Muscle layer of duodenum (tissue), 2 donors: ENCODE measurements around the gene CYB5R3.
"Not testable (repeated sequence)": the region's sequence is repeated elsewhere in the genome, so short reads cannot be mapped to it uniquely, and the experiment has no call there.

Experiments
- H3K27ac ChIP-seq: one replicate; pipeline ENCODE4 v1.7.0; 2013; ENCODE audit warnings: mild to moderate bottlenecking, low read length
- H3K27me3 ChIP-seq: one replicate; pipeline ENCODE4 v1.7.0; 2013; ENCODE audit warnings: low read depth, mild to moderate bottlenecking, control low read depth, low read length
- H3K36me3 ChIP-seq, 2 donors: one replicate each; pipeline ENCODE4 v1.7.0; 2013; ENCODE audit warnings: low read length in 2 of 2, control low read depth in 1 of 2, mild to moderate bottlenecking in 1 of 2; ENCODE audit not compliant: insufficient read depth in 2 of 2, control insufficient read depth in 1 of 2
- H3K4me1 ChIP-seq, 2 donors: one replicate each; pipeline ENCODE4 v1.7.0; 2013; ENCODE audit warnings: low read length in 2 of 2, mild to moderate bottlenecking in 2 of 2, control low read depth in 1 of 2, moderate library complexity in 1 of 2; ENCODE audit not compliant: insufficient read depth in 2 of 2, control insufficient read depth in 1 of 2
- H3K4me3 ChIP-seq, 2 donors: one replicate each; pipeline ENCODE4 v1.7.0; 2013; ENCODE audit warnings: low read length in 2 of 2, low read depth in 1 of 2, mild to moderate bottlenecking in 1 of 2
- H3K9me3 ChIP-seq, 2 donors: one replicate each; pipeline ENCODE4 v1.7.0; 2013; ENCODE audit warnings: low read length in 2 of 2, control low read depth in 1 of 2, mild to moderate bottlenecking in 1 of 2; ENCODE audit not compliant: control insufficient read depth in 1 of 2
- donor health status: healthy.

The CYB5R3 gene

GRCh38 chr22:42673898-42674401 is 24.8 kb upstream of the CYB5R3 start:
- no peaks in the 10 kb centered on the region for H3K9me3 ChIP-seq
- H3K36me3 ChIP-seq = no peaks in the 10 kb centered on the region
- no peak overlapping the region for H3K4me3 ChIP-seq
- H3K4me1 ChIP-seq = peaks cover 5 to 6% of the 10 kb centered on the region in 2 donors
- no peaks in the 10 kb centered on the region for H3K27me3 ChIP-seq
- no peak overlapping the region for H3K27ac ChIP-seq

DNA sequence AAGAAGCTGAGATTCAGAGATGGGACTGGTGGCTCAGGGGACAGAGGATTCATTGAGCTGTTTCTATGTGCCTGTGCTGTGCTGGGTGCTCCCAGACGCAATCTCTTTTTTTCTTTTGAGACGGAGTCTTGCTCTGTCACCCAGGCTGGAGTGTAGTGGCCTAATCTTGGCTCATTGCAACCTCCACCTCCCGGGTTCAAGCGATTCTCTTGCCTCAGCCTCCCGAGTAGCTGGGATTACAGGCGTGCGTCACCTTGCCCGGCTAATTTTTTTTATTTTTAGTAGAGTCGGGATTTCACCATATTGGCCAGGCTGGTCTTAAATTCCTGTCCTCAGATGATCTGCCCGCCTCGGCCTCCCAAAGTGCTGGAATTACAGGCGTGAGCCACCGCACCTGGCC is 23.9 kb upstream of the CYB5R3 start:
- H3K27me3 ChIP-seq, H3K4me1 ChIP-seq, H3K27ac ChIP-seq: not testable (repeated sequence)

GRCh38 chr22:42670921-42671709 is 21.9 kb upstream of the CYB5R3 start:
- Histone ChIP-seq H3K4me1 (peaks cover 5 to 6% of the 10 kb centered on the region in 2 donors), H3K9me3 (no peaks in the 10 kb centered on the region), H3K27ac (no peak overlapping the region), H3K4me3 (no peak overlapping the region), H3K27me3 (no peaks in the 10 kb centered on the region), H3K36me3 (no peaks in the 10 kb centered on the region)

More for the DNA sequence above, 23.9 kb upstream of the CYB5R3 start:
- not testable (repeated sequence) for H3K36me3 ChIP-seq, H3K4me3 ChIP-seq, H3K9me3 ChIP-seq

DNA sequence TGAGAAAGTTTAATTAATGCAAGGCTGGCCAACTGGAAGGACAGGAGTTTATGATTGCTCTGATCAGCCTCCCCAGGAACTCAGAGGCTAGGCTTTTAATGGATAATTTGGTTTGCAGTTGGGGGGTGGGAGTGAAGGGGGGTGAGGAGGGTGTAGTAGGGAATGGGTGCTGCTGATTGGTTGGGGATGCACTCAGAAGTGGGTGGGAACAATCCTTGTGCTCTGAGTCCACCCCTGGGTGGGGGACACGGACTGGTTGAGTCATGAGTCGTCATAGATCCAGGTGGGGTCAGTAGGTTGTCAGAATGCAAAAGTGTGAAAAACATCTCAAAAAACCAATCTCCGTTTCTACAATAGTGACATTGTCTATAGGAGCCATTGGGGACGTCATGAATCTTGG is 20.9 kb upstream of the CYB5R3 start:
- no peaks in the 10 kb centered on the region for H3K36me3 ChIP-seq
- no peak overlapping the region for H3K27ac ChIP-seq
- H3K4me1 ChIP-seq = peaks cover 5 to 6% of the 10 kb centered on the region in 2 donors
- no peak overlapping the region for H3K4me3 ChIP-seq
- H3K9me3 ChIP-seq = no peaks in the 10 kb centered on the region
- H3K27me3 ChIP-seq = no peaks in the 10 kb centered on the region

DNA sequence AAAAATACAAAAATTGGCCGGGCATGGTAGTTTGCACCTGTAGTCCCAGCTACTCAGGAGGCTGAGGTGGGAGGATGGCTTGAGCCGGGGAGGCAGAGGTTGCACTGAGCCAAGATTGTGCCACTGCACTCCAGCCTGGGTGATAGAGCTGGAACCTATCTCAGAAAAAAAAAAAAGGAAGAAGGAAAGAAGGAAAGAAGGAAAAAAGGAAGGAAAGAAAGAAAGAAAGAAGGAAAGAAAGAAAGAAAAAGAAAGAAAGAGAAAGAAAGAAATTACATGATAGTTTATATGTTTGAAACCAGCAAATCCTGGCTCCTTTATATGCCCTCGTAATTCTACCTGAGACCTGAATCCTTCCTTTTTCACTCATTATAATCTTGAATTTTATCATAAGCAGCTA is 17.2 kb upstream of the CYB5R3 start:
- not testable (repeated sequence) for H3K36me3 ChIP-seq, H3K27me3 ChIP-seq, H3K9me3 ChIP-seq, H3K4me3 ChIP-seq, H3K27ac ChIP-seq
- H3K4me1 ChIP-seq = peaks cover 0 to 11% of the 10 kb centered on the region in 2 donors

DNA sequence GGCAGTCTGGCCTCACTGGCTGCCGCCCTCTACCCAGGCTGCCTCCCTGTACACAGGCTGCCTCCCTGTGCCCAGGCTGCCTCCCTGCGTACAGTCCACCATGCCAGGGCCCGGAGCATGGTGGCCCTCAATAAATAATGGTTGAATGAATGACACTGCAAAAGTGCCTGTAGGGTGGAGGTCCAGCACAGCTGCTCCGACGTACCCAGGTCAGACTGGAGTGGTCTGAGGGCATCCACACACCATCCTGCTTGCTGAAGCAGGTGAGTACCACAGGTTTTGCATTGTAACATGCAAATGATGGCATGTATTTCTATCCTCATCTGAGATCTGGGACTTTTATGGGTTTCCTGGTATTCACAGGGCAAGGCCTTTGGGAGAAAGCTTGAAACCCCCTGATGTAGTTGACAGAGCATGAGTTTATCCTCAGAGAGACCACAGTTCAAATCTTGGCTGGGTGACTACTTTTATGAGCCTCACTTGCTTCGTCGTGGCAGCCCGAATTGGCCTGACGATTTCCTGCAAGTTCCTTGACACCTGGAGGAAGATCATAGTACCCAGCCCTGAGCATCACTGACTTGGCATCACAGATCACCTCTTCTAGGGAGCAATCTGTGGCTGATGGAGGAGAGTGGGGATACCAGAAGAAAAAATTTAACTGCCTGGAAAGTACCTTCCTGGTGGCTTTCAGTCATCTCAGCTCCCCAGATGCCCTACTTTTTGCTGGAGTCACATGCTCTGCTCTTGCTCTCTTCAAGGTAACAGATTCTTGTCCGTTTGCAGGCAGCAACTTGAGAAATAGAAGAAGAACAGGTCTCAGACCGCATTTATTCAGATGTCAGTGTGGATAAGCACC is 16.0 kb upstream of the CYB5R3 start:
- Histone ChIP-seq H3K4me3 (no peak overlapping the region), H3K9me3 (no peaks in the 10 kb centered on the region), H3K36me3 (no peaks in the 10 kb centered on the region), H3K27me3 (no peaks in the 10 kb centered on the region), H3K27ac (no peak overlapping the region), H3K4me1 (peaks cover 0 to 11% of the 10 kb centered on the region in 2 donors)

- Histone ChIP-seq H3K27me3 (no peaks in the 10 kb centered on the region), H3K9me3 (no peaks in the 10 kb centered on the region), H3K36me3 (no peaks in the 10 kb centered on the region), H3K4me1 (peaks cover 0 to 11% of the 10 kb centered on the region in 2 donors), H3K4me3 (peak overlapping the region; percentile 33 to 64), H3K27ac (no peak overlapping the region)
Observed at GRCh38 chr22:42661985-42662831, 13.0 kb upstream of the CYB5R3 start.

DNA sequence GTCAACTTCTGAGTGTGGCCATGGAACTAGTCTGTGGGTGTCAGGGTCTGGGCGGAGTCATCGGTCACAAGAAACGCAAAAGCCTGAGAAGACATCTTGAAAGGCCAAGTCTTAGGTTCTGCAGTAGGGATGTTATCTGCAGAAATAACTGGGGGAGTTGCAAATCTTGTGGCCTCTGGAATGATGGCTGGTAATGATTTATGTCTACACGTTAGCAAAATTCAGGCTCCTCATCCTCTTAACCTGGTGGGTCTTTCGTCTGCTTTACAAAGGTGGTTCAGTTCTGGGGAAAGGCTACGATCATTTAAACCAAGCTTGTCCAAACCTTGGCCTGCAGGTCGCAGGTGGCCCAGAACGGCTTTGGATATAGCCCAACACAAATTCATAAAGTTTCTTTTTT is 7.4 kb upstream of the CYB5R3 start:
- Histone ChIP-seq H3K4me3 (no peak overlapping the region), H3K27ac (no peak overlapping the region), H3K9me3 (no peaks in the 10 kb centered on the region), H3K4me1 (peaks cover 0 to under 1% of the 10 kb centered on the region in 2 donors), H3K36me3 (no peaks in the 10 kb centered on the region), H3K27me3 (no peaks in the 10 kb centered on the region)

DNA sequence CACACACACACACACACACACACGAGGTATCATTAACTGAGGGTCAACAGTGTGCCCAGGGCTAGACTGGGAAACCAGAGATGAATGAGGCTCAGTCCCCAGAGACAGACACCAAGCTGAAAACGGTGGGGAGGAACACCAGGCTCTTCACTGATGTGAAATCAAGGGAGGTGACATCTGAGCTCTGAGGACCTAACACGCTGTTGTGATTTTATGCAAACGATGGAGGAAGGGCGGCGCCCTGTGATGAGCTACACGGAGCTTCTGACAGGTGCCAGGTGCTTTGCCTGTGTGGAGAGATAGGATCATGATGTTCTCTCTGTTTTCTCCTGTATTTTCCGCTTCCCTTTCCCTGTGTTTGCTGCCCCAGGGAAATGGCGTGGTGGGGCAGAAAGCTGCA is 6.5 kb upstream of the CYB5R3 start:
- Histone ChIP-seq H3K9me3 (no peaks in the 10 kb centered on the region), H3K4me1 (no peaks in the 10 kb centered on the region), H3K27me3 (no peaks in the 10 kb centered on the region), H3K36me3 (no peaks in the 10 kb centered on the region), H3K4me3 (no peak overlapping the region), H3K27ac (no peak overlapping the region)

DNA sequence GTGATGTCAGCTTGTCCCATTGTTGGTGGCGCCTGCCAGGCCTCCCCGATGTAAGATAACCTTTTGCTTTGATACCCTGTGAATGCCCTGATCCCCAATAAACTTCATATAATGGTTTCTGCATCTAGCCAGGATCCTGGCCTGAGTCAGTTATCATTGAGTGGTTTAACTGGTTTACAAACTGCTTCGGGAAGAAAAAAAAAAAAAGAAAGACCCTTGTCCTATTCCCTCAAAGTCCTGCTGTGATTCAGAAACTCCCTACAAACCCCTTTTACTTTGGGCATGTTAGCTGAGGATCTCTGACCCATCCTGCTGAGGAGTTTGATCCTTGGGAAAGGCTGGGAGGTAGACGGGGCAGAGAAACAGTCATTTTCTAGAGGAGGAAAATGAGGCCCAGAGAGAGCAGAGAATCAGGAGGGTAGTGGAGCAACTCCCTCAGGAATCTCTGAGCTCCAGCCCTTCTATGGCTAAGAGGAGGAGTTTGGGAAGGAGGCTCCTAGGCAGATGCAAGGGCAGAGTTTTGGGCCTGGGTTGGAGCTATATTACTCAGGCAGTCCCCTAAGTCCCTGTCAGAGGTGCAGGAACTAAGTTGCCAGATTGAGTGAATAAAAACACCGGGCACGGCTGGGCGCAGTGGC is 5.4 kb upstream of the CYB5R3 start:
- Histone ChIP-seq H3K4me3 (no peak overlapping the region), H3K27me3 (no peaks in the 10 kb centered on the region), H3K27ac (no peak overlapping the region), H3K36me3 (no peaks in the 10 kb centered on the region), H3K4me1 (peaks cover 0 to 3% of the 10 kb centered on the region in 2 donors), H3K9me3 (no peaks in the 10 kb centered on the region)
